ENCODE results near the gene YPEL2.

Gene YPEL2

GRCh38 chr17:59330053-59330942, 1.2 kb upstream of the YPEL2 start:
- no peak for DNase-seq

GRCh38 chr17:59331929-59332748, 684 bp downstream of the YPEL2 start:
- DNase-seq = no peak

DNA sequence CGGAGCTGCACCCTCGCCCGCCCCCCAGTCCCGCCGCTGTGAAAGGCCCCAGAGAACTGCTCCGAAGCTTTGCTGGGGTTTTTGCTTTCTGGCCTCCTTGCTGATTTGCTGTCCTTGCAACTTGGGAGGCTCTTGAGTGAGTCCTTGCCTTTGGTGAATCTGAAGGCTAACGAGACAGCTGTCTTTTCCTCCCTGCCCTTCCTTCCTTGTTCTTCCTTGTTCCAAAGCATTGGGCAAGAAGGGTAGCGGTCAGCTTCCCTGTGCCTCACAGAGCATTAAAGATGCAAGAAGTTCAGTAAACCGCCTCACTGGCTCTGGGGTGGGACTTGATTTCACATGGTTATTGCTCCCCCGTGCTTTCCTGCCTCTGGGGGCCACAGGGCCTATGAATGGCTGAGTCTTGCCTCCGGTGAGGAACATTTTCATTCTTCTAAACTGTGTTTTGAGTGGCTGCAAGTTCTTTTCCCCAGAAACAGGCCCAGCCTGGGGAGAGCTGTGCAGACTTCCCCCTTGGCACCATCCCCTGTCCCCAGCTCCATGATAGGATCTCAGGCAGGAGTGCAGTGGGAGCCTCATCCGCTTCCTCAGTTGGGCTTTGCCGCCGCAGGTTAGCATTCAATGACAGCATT, 1.4 kb downstream of the YPEL2 start:
- DNase-seq = no peak

DNA sequence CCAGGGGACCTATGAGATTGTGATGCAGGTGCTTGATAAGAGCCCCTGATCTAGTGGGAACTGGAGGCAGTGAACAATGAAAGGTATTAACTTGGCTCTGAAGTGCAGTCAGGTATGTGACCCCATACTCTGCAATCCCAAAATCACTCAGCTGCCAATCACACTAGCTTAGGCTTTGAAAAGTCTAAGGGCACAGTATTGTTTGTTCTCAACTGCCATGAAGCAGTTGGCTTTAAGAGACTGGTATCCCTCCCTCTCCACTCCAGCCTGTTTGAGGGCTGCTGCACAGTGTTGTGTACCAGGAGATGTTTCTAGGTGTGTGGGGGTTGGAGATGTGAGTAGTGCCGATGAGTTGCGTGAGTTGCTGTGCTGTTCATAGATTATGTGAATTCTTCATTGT, 2.4 kb downstream of the YPEL2 start:
- DNase-seq = no peak

DNA sequence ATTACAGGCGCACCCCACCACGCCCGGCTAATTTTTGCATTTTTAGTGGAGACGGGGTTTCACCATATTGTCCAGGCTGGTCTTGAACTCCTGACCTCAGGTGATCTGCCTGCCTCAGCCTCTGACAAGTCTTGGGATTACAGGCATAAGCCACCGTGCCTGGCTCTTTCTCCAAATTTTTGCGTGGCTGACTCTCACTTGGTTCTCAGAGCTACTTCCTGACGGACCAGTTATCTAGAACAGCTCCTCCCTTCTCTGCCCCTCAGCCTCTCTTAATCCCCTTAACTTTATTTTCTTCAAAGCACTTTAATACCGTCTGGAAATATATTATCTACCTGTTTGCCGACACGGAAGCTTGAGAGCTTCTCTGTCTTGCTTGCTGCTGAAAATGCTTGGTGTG, 4.2 kb downstream of the YPEL2 start:
- no peak for DNase-seq

- DNase-seq = no peak
Measured at GRCh38 chr17:59337741-59338299, 6.4 kb downstream of the YPEL2 start.

DNA sequence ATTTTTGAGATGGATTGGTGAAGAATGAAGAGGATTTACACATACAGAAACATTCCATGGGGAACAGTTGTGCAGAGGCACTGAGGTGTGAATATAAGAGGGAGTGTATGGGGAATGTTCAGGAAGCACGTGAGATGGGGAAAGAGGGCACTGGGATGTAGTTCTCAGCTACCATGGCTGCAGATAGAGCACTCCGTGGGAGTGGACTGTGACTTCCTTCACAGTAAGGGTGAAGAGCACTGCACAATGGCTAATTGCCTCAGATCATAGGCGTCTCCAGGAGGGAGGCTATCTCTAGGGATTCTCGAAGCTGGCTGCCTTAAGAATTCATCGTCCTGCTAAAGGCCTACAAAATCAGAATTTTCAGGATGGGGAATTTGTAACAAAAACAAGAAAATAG, 7.0 kb downstream of the YPEL2 start:
- DNase-seq = no peak

DNA sequence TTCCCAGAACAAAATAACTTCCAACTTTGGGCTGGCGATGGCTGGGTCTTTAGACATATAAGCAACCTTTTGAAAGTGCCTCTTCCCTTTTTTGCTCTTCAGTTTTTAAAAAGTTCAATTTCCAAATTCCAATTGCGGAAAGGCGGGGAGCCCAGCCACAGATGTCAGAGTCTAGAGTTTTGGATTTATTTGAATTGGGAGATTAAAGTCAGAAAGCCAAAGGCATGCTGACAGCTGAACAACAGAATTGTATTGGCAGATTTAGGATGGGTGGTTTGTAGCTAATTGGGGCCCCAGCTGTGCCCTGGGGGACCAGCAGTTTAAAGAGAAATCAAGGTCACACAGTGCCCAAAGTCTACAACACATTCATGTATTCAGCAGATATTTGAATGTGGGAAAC, 10.5 kb downstream of the YPEL2 start:
- DNase-seq = no peak

DNA sequence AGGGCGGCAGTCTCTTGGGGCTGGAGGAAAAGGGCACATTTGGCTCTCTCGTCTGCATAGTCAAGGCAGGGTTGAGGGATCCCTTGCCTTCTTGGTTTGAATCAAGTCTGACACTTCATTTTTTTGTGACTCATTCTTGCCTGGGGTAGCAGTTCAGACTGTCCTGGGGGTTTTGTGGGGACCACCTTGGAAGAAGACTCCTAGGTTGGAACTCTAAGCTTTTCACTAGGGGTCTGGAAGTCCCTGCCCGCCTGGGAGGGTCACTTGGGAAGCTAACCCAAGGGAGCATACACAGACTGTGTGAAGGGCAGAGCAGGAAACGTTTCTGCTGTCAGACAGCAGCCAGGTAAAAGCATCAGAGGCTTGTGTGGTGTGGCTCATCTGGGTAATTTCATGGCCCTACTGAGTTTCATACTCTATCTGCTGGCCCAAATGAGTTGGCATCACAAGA, 11.3 kb downstream of the YPEL2 start:
- DNase-seq = no peak

- DNase-seq = no peak
Measured at GRCh38 chr17:59345476-59345875, 14.0 kb downstream of the YPEL2 start.

GRCh38 chr17:59346341-59346740, 14.9 kb downstream of the YPEL2 start:
- DNase-seq = no peak

- no peak for DNase-seq
Measured at GRCh38 chr17:59346876-59347407, 15.5 kb downstream of the YPEL2 start.

- DNase-seq = no peak
Measured at GRCh38 chr17:59347975-59348391, 16.5 kb downstream of the YPEL2 start.

DNA sequence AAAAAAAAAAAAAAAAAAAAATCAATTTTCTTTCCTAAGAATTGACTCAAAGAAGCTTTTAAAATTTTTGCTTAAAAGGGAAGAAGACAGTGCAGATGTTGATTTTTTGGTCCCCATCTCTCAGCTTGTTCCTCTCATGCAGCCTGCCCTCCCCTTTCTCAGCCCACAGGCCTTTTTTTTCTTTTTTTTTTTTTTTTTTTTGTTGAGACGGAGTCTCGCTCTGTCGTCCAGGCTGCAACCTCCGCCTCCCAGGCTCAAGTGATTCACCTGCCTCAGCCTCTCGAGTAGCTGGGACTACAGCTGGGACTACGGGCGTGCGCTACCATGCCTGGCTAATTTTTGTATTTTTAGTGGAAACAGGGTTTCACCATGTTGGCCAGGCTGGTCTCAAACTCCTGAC, 17.7 kb downstream of the YPEL2 start:
- DNase-seq = no peak

DNA sequence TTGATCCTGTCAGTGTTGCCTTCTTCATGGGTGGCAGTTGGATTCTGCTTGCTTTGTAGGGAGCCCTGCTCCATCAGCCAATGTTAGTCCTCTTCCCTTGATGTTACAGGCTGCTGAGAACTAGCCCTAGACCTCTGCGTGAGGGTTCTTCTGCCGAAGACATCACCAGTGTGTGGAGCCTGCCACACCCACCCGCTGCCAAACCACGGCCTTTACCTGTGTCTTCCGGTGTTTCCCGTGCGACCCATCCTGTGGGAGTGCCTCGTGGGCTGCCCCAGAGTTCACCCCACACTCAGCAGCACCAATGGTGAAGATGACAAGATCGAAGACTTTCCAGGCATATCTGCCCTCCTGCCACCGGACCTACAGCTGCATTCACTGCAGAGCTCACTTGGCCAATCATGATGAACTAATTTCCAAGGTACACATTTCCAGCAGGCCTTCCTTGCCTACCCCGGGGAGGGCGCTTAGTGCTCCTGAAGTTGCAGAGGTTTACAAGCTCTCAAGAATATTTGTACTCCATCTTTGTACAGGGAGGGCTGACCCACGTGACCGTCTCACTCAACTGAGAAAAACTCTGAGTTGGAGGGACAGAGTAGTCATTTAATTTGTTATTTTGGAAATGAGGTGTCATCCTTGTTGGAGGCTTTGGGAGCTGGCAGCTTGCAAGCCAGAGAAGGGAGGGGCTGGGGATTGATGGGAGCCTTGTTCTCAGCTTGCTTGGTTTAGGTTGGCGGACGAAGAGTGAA, 21.8 kb downstream of the YPEL2 start:
- no peak for DNase-seq

DNA sequence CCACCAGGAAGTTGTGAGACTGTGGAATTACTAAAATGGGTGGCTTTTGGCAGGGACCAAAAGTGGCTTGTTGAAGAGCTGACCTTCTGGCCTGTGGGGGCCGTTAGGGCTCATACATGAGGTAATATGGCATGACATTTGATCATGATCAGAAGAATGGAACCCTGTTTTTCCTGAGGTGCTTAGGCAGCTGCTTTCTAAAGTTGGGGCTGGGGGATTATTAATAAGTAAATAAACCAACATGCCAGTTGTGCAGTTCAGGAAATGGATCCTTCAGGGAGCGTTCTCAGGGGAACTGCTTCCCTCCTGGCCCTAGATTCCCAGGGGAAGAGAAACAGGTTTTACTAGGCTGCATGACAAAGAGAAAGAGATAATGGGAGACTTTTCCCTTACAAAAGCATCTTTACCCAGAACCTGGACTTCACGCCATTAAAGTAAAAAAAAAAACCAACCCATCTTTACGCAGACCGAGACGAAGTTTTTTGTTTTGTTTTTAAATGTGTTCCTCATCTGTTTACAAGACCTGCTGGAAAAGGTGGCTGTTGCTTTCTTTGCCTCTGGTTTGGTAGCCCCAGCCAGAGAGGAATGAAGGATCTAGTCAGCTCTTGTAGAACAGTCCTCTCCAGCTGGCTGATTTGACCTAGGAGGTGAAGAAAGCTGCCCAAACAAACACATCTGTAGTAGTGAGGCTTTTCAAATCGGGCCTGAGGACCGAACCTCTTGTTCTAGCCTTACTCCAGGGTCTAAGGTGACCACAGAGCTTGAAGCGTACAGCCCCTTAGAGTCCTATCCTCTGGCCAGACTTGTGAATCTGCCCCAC, 22.7 kb downstream of the YPEL2 start:
- no peak for DNase-seq

DNA sequence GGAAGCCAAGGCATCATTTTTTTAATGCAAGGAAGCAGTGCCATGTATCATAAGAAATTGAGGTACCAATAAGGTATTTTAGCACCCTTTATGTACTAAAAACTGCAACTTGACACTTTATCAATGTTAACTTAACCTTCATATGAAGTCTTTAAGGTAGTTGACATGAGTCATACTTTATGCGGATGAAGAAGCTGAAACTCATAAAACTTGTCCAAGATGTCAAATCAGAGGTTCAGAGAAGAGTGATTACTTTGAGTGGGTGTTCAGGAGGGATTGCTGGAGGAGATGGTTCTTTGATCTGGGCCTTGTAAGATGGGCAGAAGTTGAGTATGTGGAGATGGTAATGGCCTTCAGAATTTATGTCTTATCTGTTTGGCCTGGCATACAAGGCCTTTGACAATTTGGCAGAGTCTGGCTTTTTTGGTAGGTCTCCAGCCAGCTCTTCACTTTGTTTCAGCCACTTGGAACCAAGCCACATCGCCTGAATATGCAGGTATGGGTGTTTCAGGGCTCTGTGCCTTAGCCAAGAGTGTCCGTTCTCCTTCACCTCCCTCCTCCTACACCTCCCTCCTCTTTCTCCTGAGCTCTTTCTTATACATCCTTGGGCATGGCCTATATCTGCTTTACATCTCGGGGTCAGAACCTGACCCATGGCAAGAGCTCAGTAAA, 23.7 kb downstream of the YPEL2 start:
- DNase-seq = no peak

GRCh38 chr17:59355702-59356325, 24.4 kb downstream of the YPEL2 start:
- DNase-seq = no peak

DNA sequence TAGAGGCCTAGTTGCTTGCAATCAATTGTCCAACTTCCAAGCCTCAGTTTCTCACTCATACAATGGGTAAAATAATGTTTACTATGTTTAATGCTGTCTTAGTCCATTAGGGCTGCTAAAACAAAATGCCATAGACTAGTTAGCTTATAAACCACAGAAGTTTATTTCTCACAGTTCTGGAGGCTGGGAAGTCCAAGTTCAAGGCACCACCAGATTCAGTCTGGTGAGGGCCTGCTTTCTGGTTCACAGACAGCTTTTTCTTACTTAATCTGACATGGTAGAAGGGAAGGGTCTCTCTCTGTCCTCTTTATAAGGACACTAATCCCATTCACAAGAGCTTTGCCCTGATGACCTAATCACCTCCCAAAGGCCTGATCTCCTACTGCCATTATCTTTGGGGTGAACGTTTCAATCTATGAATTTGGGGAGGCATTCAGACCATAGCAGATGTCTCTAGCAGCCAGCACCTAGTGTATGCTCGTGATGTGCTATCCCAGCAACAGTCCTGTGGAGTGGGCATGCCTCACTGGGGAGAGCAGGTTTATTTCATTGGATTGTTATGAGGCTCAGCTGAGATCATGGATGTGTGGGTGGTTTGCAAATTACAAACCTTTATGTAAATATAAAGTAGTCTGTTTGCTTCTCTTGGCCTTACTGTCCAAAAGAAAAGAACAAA, 25.2 kb downstream of the YPEL2 start:
- no peak for DNase-seq
